Calu3 (cell line): Measurements from ENCODE around the gene FSCB. TPM values are rescaled to one million over a fixed set of nuclear protein-coding genes. Genes with fewer than 3 reads are reported as not detected.

Experiments used
- Bru-seq: library from RNA; stranded (reverse); fragments of 400-500 nt; gene quantifications from one replicate; lab custom pipeline; 2021; lab: Mats Ljungman, UMichigan
- BruChase-seq, 2 experiments: library from RNA; stranded (reverse); fragments of 400-500 nt; gene quantifications; one replicate each; lab custom pipeline; 2021; lab: Mats Ljungman, UMichigan
- BruUV-seq: library from RNA; stranded (reverse); fragments of 400-500 nt; replicated peaks from 2 replicates; lab custom pipeline; 2021; lab: Mats Ljungman, UMichigan
- CTCF ChIA-PET: fragments of 300-600 bp; sonication (Branson Sonifier 250); formaldehyde crosslinking; loops from one replicate; lab custom pipeline; 2022; ENCODE audit warnings: antibody characterized with exemption; lab: Charles Lee
- DNase-seq: peaks from one replicate; pipeline ENCODE4 v3.0.0; 2022
- H3K27ac Mint-ChIP-seq: one replicate; pipeline ENCODE4 v1.8.0; 2022; ENCODE audit warnings: mixed read lengths; ENCODE audit not compliant: unreplicated experiment
- H3K27me3 Mint-ChIP-seq: one replicate; pipeline ENCODE4 v1.8.0; 2022; ENCODE audit warnings: mixed read lengths; ENCODE audit not compliant: unreplicated experiment
- H3K36me3 Mint-ChIP-seq: one replicate; pipeline ENCODE4 v1.8.0; 2022; ENCODE audit warnings: mild to moderate bottlenecking, moderate library complexity, mixed read lengths; ENCODE audit not compliant: insufficient read depth, unreplicated experiment
- H3K4me1 Mint-ChIP-seq: one replicate; pipeline ENCODE4 v1.8.0; 2022; ENCODE audit warnings: mild to moderate bottlenecking, low read depth, mixed read lengths; ENCODE audit not compliant: unreplicated experiment
- H3K4me3 Mint-ChIP-seq: one replicate; pipeline ENCODE4 v1.8.0; 2022; ENCODE audit warnings: mild to moderate bottlenecking, low read depth, moderate library complexity, mixed read lengths; ENCODE audit not compliant: unreplicated experiment
- H3K9me3 Mint-ChIP-seq: one replicate; pipeline ENCODE4 v1.8.0; 2022; ENCODE audit warnings: low read depth, mixed read lengths; ENCODE audit not compliant: unreplicated experiment
- intact Hi-C: fragments of 100-400 bp; cut with micrococcal nuclease; formaldehyde crosslinking; loops from one replicate; pipeline ENCODE4 v1.10.0; 2022; ENCODE audit not compliant: unreplicated experiment
- long read RNA-seq: library from polyadenylated mRNA; stranded (forward); transcript quantifications from one replicate; pipeline ENCODE4 v2.0.0, GENCODE V29; 2022
- total RNA-seq: library from RNA; stranded (reverse); gene quantifications from 2 replicates; pipeline ENCODE4 v1.2.3, GENCODE V29; 2022
- TF ChIP-seq, protein P1 (sequence below): fragments of 200-600 bp; IDR thresholded peaks from one replicate; pipeline ENCODE4 v1.8.0; 2022; ENCODE audit warnings: antibody characterized with exemption; ENCODE audit not compliant: unreplicated experiment

FSCB gene, protein sequence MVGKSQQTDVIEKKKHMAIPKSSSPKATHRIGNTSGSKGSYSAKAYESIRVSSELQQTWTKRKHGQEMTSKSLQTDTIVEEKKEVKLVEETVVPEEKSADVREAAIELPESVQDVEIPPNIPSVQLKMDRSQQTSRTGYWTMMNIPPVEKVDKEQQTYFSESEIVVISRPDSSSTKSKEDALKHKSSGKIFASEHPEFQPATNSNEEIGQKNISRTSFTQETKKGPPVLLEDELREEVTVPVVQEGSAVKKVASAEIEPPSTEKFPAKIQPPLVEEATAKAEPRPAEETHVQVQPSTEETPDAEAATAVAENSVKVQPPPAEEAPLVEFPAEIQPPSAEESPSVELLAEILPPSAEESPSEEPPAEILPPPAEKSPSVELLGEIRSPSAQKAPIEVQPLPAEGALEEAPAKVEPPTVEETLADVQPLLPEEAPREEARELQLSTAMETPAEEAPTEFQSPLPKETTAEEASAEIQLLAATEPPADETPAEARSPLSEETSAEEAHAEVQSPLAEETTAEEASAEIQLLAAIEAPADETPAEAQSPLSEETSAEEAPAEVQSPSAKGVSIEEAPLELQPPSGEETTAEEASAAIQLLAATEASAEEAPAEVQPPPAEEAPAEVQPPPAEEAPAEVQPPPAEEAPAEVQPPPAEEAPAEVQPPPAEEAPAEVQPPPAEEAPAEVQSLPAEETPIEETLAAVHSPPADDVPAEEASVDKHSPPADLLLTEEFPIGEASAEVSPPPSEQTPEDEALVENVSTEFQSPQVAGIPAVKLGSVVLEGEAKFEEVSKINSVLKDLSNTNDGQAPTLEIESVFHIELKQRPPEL
- not detected in 2 replicates for total RNA-seq
- not detected for Bru-seq, nascent RNA
- not detected for BruChase-seq, experiment 1, labeled RNA remaining after a 6-hour chase
- BruChase-seq, experiment 2, labeled RNA remaining after a 2-hour chase = not detected
- long read RNA-seq = 0 reads

- no peak for DNase-seq
- H3K4me3 Mint-ChIP-seq = no peak within 1 kb of the TSS
- TF ChIP-seq, protein P1, sequence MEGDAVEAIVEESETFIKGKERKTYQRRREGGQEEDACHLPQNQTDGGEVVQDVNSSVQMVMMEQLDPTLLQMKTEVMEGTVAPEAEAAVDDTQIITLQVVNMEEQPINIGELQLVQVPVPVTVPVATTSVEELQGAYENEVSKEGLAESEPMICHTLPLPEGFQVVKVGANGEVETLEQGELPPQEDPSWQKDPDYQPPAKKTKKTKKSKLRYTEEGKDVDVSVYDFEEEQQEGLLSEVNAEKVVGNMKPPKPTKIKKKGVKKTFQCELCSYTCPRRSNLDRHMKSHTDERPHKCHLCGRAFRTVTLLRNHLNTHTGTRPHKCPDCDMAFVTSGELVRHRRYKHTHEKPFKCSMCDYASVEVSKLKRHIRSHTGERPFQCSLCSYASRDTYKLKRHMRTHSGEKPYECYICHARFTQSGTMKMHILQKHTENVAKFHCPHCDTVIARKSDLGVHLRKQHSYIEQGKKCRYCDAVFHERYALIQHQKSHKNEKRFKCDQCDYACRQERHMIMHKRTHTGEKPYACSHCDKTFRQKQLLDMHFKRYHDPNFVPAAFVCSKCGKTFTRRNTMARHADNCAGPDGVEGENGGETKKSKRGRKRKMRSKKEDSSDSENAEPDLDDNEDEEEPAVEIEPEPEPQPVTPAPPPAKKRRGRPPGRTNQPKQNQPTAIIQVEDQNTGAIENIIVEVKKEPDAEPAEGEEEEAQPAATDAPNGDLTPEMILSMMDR = no peak
- no peak within 1 kb of the TSS for H3K27ac Mint-ChIP-seq
- no peaks in the 10 kb centered on the region for H3K27me3 Mint-ChIP-seq
- H3K36me3 Mint-ChIP-seq = no peaks in the 10 kb centered on the region
- no TSS peak for BruUV-seq
- intact Hi-C loops = no loop called here
- H3K9me3 Mint-ChIP-seq = peaks cover 11% of the 10 kb centered on the region
- CTCF ChIA-PET = no interaction called here
- H3K4me1 Mint-ChIP-seq = no peaks in the 10 kb centered on the region
Measured at GRCh38 chr14:44507183-44507582, at the start of gene FSCB. Gene FSCB, minus strand, starts transcription at chr14:44507283. Its CDS starts 296 bp downstream, at chr14:44506987.

- intact Hi-C loops = no loop called here
- TF ChIP-seq, protein P1 = no peak
- no peak overlapping the region for H3K27ac Mint-ChIP-seq
- BruUV-seq = no TSS peak
- no peaks in the 10 kb centered on the region for H3K36me3 Mint-ChIP-seq
- no peaks in the 10 kb centered on the region for H3K27me3 Mint-ChIP-seq
- H3K4me1 Mint-ChIP-seq = no peaks in the 10 kb centered on the region
- H3K4me3 Mint-ChIP-seq = no peak overlapping the region
- DNase-seq = no peak
- H3K9me3 Mint-ChIP-seq = peaks cover 3% of the 10 kb centered on the region
- CTCF ChIA-PET = no interaction called here
Measured at GRCh38 chr14:44531658-44532057, 24.6 kb upstream of the FSCB start.

- TF ChIP-seq, protein P1 = no peak
- H3K36me3 Mint-ChIP-seq = no peaks in the 10 kb centered on the region
- no peak overlapping the region for H3K4me3 Mint-ChIP-seq
- H3K27me3 Mint-ChIP-seq = no peaks in the 10 kb centered on the region
- no peak for DNase-seq
- no TSS peak for BruUV-seq
- no peaks in the 10 kb centered on the region for H3K4me1 Mint-ChIP-seq
- peaks cover 8% of the 10 kb centered on the region for H3K9me3 Mint-ChIP-seq
- CTCF ChIA-PET = no interaction called here
- intact Hi-C loops = no loop called here
- H3K27ac Mint-ChIP-seq = no peak overlapping the region
Measured at GRCh38 chr14:44530475-44530874, 23.4 kb upstream of the FSCB start.

- H3K9me3 Mint-ChIP-seq = peaks cover 8% of the 10 kb centered on the region
- DNase-seq = no peak
- intact Hi-C loops = no loop called here
- BruUV-seq = no TSS peak
- H3K4me3 Mint-ChIP-seq = no peak overlapping the region
- no peaks in the 10 kb centered on the region for H3K4me1 Mint-ChIP-seq
- H3K36me3 Mint-ChIP-seq = no peaks in the 10 kb centered on the region
- TF ChIP-seq, protein P1 = no peak
- H3K27ac Mint-ChIP-seq = no peak overlapping the region
- CTCF ChIA-PET = no interaction called here
- no peaks in the 10 kb centered on the region for H3K27me3 Mint-ChIP-seq
Measured at GRCh38 chr14:44529026-44529425, 21.9 kb upstream of the FSCB start.
